GM18861 (cell line): ENCODE results near the gene MACROH2A1.

Source experiments
- ATAC-seq: cut with Tn5 transposase; IDR thresholded peaks from one replicate; pipeline ENCODE4 v1.9.1; 2021; ENCODE audit not compliant: unreplicated experiment

The MACROH2A1 gene

DNA sequence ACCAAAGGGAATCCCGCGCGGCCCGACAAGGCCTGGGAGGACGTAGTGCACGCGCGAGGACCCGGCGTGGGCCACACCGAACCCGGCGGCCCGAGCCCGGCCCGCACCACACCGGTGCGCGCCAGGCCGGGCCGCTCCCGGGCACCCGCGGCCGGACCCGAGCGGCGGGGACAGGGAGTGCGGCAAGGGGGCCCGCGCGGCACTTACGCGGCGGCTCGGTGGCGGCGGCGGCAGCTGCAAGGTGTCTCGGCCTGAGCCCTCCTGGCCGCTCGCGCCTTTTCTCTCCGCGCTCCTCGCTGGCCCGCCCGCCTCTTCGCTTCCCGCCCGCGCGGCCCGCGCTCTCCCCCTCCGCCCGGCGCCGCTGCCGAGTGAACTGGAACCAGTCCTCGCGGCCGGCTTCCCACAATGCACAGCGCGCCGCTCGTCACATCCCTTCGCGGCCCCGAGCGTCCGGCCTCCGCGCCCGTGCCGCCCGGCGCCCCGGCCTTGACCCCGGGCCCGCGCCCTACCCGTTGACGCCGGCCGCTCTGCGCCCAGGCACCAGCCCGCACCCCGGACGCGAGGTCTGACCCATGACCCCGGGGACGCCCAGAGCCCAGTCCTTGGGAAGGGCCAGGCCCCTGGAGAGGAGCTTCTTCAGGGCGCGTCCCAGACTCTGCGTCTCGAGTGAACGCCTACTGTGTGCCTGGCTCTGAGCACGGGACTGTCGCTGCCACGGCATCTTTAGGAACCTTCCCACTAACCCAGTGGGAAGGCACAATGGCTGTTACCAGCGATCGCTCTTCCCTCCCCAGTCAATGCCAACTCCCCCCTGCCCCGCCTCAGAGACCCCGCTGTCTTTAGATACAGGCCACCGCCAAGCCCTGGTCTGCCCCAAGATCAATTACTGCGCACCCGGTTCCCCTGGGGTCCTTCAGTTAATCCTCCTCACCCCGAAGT, at the start of gene MACROH2A1:
Gene MACROH2A1 (minus strand): TSS at position 377 of the 939 bp plus-strand sequence. CDS start 10,138 bp downstream, outside the sequence.
- peak; percentile 85 for ATAC-seq

DNA sequence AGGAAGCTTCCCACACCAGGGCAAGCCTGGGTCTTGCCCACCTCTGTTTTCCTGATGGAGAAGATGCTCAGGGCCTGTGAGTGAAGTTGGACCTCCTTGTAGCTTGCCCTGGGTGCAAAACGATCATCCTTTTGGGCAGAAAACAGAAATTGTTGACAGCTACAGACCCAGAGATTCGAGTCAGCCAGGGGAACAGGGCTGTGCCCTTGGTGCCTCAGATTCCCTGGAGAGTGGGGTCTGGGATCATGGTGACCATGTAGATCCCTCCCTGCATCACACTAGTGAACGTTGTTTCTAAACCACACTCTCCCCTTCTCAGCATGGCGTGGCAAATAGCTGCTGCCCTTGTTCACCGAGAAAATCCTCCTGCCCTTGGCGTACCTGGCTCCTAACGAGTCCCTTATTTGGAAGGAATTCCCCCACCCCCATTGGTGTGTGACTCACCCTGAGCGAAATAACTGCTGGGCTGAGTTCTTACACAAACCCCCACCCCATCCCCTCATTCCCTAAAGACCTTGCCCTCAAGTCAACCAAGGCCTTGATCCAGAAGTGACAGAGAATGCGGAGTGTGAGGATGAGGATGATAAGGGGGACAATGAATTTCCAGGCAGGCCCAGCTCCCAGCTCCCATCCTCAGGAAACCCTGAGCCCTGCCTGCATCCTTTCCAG, 49.2 kb upstream of the MACROH2A1 start:
- no peak for ATAC-seq

DNA sequence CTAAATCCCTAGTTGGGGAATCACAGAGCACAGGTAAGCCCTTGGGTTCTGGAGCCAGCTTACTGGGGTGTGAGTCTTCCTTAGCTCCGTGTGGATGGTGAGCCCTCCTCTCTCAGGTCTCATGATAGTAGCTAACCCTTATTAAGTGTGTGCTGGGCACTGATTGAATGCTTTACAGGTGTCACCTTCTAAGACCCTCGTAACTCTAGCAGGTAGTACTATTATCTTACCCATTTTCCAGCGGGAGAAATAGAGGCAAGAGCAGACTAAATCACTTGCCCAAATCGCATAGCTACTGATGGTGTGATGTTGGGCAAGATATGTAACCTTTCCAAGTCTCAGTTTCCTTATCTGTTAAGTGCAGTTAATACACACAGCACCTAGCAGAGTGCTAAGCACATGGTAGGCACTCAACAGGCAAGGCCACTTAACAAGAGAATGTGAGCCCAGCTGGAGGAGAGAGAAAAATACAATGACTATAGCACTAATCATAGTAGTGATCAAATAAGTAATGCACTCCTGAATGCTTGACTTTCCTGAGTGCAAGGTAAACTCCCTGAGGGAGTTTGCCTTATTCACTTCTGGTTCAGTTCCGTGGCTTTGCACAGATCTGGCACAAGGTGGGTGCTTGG, 48.4 kb upstream of the MACROH2A1 start, which contains the start of gene DCANP1:
Gene DCANP1 (minus strand): TSS at position 51 of the 632 bp plus-strand sequence. CDS start 240 bp downstream, outside the sequence.
- no peak for ATAC-seq

DNA sequence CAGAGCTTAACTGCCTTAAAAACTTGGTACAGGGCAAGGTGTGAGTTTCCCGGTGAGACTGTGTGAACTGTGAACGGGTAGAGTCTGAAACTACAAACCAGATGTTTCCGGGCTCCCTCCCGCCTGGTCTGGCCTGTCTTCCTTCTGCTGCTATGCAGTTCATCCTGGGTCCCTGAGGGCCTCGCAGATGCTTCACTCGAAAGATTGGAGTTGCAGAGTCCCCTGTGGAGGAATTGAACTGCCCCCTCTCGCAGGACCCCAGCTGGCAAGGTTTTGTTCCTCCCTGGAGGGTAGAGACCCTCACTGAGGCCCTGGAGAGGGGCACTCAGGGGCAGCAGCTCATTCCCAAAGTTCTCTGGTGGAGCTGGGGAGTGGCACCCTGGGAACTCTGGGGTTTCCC, 47.6 kb upstream of the MACROH2A1 start:
- ATAC-seq, result no peak

DNA sequence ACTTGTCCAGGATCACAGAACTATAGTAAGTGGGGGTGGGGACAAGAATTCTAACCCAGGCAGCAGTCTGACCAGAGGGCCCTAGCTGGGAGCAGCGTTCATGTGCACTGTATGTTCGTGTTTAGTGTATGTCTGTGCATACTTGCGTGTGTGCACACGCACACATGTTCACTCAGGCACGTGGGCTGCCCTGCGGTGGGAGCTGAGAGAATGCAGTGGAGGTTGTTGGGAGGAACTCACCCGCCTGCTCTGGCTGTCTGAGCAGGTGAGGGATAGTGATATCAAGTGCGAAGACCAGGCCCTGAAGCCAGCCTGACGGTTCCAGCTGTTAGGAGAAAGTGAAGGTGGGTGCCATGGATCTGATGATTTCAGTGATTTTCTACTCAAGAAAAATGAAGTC, 47.2 kb upstream of the MACROH2A1 start:
- no peak for ATAC-seq

DNA sequence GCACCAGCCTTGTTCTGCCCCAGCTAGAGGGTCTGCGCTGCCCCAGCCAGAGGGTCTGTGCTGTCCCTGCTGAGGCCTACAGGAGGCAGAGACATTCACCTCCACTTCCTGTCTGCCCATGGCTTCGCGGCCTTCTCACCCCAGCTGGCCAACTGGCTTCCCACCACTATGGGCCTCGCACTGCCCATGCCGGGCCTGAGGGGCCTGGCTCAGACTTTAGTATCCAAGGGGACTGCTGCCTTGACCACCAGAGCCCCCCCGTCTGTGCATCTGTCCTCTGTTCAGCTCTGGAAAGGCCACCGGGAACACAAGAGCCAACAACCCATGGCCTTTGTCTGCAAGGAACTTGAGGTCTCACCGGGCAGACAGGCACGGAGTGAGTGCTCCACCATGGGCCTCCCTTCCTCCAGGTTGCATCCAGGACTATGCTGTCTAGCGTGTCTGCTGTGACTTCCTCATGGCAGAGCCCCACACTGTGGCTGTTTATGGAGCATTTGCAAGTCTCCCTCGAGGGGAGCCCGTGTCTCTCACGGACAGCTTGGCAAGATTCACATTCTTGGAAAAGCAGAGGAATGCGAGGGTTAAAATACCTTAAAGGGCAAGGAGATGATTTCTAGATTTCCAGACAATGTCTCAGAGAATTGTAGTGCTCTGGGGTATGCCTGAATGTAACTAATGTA, 46.4 kb upstream of the MACROH2A1 start:
- no peak for ATAC-seq

DNA sequence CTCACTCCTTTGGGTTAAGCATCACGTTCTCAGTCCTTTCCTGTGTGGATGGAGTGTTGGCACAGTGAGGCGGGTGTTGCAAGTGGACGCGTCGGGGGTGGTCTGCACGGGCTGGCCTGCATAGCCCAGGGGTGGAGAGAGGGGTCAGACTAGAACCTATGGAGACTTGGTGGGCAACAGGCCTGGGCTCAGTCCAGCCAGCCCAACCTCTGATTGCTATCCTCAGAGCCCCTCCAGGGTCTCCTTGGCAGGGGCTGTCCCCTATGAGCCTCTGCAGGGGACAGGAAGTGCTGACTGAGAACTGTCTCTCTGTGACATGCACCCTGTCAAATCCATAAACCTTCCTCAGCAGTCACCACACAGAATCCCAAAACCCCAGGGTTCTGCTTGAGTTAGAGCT, 45.9 kb upstream of the MACROH2A1 start:
- ATAC-seq, result no peak

DNA sequence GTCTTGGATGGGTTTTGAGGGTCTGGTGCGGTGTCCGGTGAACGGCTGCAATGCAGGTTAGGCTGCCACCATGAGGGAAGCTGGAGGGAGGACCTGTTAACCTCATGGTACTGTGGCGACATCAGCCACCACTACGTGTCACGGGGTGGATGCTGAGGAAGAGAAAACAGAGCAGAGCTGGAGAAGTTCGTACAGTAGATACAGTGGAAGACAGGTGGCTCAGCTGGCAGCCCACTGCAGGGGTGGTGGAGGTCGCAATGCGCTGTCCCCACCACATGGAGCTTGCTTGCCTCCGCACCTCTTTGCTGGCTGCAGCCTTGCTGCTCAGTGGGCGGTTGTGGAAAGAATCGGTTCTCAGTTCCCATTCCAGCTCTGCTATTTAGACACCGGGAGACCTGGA, 45.3 kb upstream of the MACROH2A1 start:
- no peak for ATAC-seq

DNA sequence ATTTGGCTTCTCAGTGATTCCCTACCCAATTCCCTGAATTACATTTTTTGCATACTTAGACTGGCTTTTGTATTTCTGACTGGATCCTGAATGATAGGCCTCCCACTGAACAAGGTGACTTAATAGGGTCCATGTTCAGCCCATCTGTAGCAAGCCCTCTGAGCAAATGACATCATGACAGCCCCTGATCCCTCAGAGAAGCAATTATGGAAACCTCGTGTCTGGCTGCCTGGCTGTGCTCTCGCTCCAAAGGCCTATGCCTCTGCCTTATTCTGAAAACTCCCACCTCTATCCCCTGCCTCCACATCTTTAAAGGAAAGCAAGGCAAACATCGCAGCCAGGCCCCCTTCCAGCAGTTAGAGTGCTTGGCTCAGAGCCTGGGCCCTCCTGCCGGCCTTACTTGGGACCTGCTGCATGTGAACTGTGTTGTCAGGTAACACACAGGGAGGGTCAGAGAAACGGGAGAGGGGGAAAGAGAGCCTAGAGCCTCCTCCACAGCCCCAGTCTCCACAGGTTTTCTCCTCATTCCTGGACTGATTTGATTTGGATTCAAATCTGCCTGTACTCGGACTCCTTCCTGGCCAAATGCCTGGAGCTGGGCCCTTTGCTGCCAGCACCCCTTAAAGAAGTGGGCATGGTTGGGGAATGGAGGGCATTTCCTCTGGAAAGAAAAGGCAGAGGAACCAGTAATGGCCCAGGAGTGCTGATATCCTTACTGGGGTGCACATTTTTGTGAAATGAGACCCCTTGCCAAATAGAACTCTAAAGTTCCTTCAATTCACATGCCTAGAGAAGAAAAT, 44.3 kb upstream of the MACROH2A1 start:
- ATAC-seq, result no peak

DNA sequence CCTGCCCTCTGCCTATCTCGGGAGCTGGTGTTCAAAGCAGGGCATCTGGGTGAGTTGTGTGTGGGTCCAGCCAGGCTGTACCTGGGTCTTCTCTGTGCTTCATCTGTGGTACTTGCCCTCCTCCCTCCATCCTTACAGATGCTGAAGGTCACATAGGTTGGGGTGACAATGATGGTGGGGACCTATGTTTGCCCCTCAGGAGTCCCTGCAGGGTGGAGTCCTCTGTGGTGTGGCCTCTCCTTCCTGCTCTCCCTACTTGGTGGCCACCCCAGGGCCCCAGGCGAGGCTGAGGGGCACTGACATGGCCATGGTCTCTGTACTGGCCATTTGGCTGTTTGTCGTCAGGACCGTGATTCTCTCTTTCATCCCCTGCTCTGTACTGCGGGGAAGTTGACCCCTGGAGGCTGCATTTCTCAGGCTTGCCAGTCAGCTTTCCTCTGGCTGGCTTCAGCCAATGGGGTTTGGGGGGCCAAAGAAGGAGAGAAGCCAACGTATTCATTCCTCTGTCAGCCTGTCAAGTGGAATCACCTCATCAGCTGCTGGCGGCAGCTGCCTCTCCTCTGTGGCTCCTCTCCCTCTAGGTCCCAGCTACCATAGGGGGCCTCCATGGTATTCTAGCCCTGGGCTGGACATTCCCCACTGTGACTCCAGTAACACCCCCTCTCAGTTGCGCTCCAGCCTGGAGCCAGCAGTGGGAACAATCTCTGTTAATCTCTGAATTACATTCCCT, 43.6 kb upstream of the MACROH2A1 start:
- ATAC-seq, result no peak

DNA sequence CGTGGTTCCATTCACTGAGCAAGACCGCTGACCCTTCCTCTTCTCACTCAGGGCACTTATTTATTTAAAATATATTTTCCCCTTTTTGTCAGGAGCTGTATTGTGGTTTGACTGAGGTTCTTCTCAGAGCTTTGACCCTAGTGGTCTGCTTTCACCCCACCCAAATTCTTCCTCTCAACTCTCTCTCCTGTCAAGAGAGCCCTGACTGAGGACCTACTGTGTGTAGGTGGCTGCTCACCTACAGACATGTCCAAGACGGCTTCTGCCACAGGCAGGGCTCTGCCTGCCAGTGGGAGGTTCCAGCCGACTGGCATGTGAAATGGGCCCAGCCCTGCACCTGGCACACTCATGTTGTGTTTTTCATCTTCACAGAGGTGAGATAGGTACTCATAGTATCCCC, 42.9 kb upstream of the MACROH2A1 start:
- ATAC-seq, result no peak

DNA sequence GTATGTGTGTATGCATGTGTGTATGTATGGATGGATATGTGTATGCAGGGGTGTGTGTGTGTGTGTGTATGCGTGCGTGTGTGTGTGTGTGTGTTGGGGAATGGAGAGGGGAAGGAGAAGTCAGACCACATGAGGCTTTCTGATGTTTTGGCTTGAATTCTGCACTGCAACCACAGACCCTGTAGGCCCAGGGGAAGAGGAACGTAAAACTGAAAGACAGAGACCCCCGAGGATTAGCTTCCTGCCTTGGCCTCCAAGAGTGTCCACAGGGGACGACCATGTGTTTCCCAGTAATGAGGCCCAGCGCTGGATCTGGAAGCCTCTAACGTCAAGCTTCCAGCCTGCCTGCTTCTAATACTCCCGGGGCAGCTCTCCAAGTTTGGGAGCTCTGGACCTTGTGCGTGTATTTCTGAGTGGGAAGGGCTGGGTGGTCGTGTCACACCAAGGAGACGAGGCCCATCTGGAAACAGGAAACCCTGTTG, 42.4 kb upstream of the MACROH2A1 start:
- no peak for ATAC-seq

DNA sequence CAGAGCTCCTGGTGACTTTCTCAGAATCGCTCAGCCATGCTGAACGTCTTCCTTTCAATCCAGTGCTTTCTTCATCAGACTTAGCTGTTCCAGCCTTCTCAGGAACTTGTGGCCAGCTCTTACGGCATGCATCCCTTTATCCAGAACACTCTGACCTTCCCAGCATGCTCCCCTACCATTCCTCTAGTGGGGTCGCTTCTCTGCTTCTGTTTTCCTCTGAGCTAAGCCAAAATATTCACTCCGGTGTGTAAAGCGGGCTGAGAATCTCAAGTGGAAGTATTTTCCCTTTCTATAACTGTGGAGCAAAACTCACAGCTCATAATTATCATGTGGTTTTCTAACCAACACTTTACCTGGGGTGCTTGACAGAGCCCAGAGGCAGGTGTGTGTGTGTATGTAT, 41.9 kb upstream of the MACROH2A1 start:
- no peak for ATAC-seq

DNA sequence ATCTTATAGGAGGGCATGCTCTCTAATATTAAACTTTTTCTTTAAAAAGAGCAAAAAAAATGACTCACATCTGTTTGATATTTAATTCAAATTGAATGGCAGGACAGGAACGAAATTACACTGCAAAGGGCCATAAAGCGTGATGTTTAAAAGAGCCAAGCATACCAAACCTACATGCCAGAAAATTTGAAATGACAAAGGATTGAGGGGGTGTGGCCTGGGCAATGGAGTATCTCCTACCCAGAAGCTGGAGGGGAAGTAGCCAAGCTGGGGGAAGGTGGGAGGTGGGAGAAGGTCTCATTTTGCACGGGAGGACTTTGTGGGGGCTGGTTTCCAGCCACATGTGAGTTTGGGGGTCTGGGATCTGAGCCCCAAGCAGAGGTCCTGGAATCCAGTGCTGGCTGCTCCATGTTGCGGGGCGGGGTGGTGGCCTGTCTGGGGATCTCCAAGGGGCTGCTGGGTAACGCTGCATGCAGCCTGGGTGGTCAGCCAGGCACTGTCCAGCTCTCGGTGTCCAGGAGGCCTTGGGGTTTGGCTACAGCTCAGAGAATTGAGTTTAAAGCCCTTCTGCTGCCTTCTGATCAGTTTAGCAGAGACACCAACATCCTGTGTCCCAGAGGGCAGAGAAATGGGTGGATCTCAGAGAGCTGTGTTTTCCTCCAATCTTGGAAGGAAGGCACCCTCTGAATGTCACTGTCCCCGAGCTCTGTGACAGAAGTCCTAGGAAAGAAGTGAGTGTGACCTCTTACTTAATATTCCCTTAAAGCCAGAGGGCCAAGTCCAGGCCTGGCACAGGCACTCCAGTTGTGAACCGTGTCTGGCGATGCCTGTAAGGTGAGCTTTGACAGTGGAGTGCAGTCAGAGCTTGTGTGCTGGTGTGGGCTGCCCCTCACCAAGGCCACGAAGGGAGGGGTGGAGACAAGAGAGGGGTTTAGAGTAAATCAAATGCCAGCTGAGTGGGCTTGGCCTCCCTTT, 40.5 kb upstream of the MACROH2A1 start:
- no peak for ATAC-seq

DNA sequence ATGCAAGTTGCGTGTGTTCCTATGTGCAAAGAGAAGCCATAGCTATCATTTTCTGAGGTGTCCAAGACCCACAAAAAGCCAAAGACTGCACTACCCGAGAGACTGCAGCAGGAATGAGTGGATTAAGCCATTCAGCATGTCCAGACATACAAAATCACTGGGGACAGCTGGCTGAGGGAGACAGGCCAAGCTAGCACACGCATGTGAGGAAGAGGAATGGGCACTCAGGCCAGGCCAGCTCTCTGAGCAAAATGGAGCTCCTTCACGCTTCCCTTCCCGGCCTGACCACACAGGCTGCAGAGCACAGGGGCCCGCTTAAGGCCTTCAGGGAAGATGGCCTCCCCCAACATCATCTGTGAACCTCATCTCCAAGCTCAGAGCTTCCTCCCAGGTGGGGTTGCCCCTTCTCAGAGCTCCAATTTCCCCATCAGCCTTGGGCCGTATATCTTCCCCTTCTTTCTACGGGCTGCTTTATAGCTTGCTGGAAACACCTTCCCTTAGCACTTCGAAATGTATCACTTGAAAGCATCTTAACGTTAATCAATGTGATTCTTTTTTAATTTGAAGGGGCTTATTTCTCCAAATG, 39.7 kb upstream of the MACROH2A1 start:
- no peak for ATAC-seq

DNA sequence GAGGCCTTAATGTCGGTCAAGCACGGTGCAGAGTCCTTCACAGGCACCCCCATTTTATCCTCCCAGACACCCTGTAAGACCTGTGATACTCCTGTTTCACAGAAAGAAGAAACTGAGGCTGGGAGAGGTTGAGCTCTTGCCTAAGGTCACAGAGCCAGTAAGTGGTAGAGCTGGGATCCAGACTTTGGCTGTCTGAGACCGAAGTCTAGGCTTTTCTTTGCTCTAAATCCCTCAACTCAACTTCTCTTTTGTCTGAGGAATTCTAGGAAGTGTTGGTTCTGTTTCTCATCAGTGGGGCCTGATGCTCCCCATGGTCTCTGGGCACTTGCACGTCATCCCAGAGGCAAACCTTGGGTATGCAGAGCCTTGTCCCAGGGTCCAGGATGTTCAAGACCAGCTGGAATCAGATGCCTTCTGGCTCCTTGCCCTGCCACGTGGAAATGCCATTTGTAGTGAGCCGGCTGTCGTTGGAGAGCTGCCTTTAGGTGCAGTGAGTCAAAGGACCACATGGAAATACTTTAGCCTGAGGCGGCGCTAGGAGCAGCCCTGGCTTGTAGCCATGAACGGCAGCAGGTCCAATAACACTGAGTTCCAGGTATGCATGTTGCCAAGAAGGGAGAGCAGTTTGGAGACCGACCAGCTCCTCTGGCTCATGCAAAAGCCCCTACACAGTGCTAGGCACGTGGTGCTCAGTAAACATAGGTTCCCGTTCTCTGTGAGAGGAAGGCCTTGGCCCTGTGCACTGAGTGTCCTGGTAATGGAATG, 38.9 kb upstream of the MACROH2A1 start:
- ATAC-seq, result no peak

DNA sequence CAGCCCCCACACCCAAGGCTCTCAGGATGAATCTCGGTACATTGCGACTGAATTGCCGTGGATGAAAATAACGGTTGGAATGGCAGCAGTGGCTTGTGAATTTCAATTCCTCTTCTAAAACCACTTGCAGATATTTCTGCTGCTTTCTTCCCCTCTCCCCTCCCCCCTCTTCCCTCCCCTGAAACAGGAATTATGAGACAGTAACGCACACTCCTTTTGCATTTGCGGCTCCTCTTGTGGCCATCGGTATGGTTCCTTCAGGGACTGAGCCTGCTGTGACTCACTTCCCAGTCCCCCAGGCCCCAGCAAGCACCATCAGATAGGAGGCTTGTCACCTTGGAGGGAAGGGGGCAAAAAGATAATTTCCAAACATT, 38.4 kb upstream of the MACROH2A1 start:
- no peak for ATAC-seq
